ENCODE measurements around the gene SUPT3H.
"Not testable (repeated sequence)": the region's sequence is repeated elsewhere in the genome, so short reads cannot be mapped to it uniquely, and the experiment has no call there.

Gene SUPT3H

GRCh38 chr6:45255434-45255833 is 122.3 kb downstream of the SUPT3H start:
- no peak for DNase-seq (ENCODE audit: low read depth)

- DNase-seq (ENCODE audit: low read depth): no peak
Measured at GRCh38 chr6:45254253-45254652, 123.5 kb downstream of the SUPT3H start.

GRCh38 chr6:45253453-45253852 is 124.3 kb downstream of the SUPT3H start:
- no peak for DNase-seq (ENCODE audit: low read depth)

GRCh38 chr6:45231660-45232059 is 146.1 kb downstream of the SUPT3H start:
- no peak for DNase-seq (ENCODE audit: low read depth)

GRCh38 chr6:45229416-45229815 is 148.3 kb downstream of the SUPT3H start:
- no peak for DNase-seq (ENCODE audit: low read depth)

GRCh38 chr6:45226081-45226480 is 151.7 kb downstream of the SUPT3H start:
- no peak for DNase-seq (ENCODE audit: low read depth)

GRCh38 chr6:45222380-45222779 is 155.4 kb downstream of the SUPT3H start:
- DNase-seq (ENCODE audit: low read depth): no peak

GRCh38 chr6:45215759-45216158 is 162.0 kb downstream of the SUPT3H start:
- no peak for DNase-seq (ENCODE audit: low read depth)

- DNase-seq (ENCODE audit: low read depth): no peak
Measured at GRCh38 chr6:45212976-45213375, 164.8 kb downstream of the SUPT3H start.

- peak; percentile 1 for DNase-seq (ENCODE audit: low read depth)
Measured at GRCh38 chr6:45209762-45210161, 168.0 kb downstream of the SUPT3H start.

GRCh38 chr6:45206793-45207492 is 170.8 kb downstream of the SUPT3H start:
- no peak for DNase-seq (ENCODE audit: low read depth)

- DNase-seq (ENCODE audit: low read depth): no peak
Measured at GRCh38 chr6:45201484-45201883, 176.2 kb downstream of the SUPT3H start.

GRCh38 chr6:45200510-45200909 is 177.2 kb downstream of the SUPT3H start:
- no peak for DNase-seq (ENCODE audit: low read depth)

- no peak for DNase-seq (ENCODE audit: low read depth)
Measured at GRCh38 chr6:45199554-45199953, 178.2 kb downstream of the SUPT3H start.

- DNase-seq (ENCODE audit: low read depth): no peak
Measured at GRCh38 chr6:45196121-45196520, 181.6 kb downstream of the SUPT3H start.

- DNase-seq (ENCODE audit: low read depth): no peak
Measured at GRCh38 chr6:45195137-45195536, 182.6 kb downstream of the SUPT3H start.

- no peak for DNase-seq (ENCODE audit: low read depth)
Measured at GRCh38 chr6:45192556-45192955, 185.2 kb downstream of the SUPT3H start.

- DNase-seq (ENCODE audit: low read depth): no peak
Measured at GRCh38 chr6:45191414-45191813, 186.3 kb downstream of the SUPT3H start.

GRCh38 chr6:45187836-45188235 is 189.9 kb downstream of the SUPT3H start:
- no peak for DNase-seq (ENCODE audit: low read depth)

- DNase-seq (ENCODE audit: low read depth): no peak
Measured at GRCh38 chr6:45185403-45186251, 192.1 kb downstream of the SUPT3H start.

- DNase-seq (ENCODE audit: low read depth): no peak
Measured at GRCh38 chr6:45184937-45185336, 192.8 kb downstream of the SUPT3H start.

- no peak for DNase-seq (ENCODE audit: low read depth)
Measured at GRCh38 chr6:45184040-45184439, 193.7 kb downstream of the SUPT3H start.

- not testable (repeated sequence) for DNase-seq (ENCODE audit: low read depth)
Measured at GRCh38 chr6:45176373-45176772, 201.4 kb downstream of the SUPT3H start.

Data from GM04503 (cell line).